Activated naive CD4-positive, alpha-beta T cell treated with anti-CD3 and anti-CD28 coated beads, Interleukin-2, amount 50 U/mL, for 72 hours (primary cell): ENCODE measurements around the gene ICE2. TPM values are rescaled to one million over a fixed set of nuclear protein-coding genes. Genes with fewer than 3 reads are reported as not detected.
"Not testable (repeated sequence)": the region's sequence is repeated elsewhere in the genome, so short reads cannot be mapped to it uniquely, and the experiment has no call there.

Experiments
- ATAC-seq, 2 donors: fragments of 150-1000 bp; cut with Tn5 transposase; 2 replicates each; pipeline ENCODE4 v1.10.0; 2021; ENCODE audit warnings: mild to moderate bottlenecking in 2 of 2, moderate library complexity in 2 of 2
- DNase-seq, 2 donors: peaks; one replicate each; pipeline ENCODE4 v3.0.0; 2021 to 2022; ENCODE audit warnings: low spot score in 2 of 2
- H3K27ac Mint-ChIP-seq, 2 donors: one replicate each; pipeline ENCODE4 v1.8.0; 2022; ENCODE audit warnings: mild to moderate bottlenecking in 2 of 2, mixed read lengths in 2 of 2
- H3K36me3 Mint-ChIP-seq, 2 donors: one replicate each; pipeline ENCODE4 v1.8.0; 2022; ENCODE audit warnings: mixed read lengths in 2 of 2
- H3K9me3 Mint-ChIP-seq, 2 donors: one replicate each; pipeline ENCODE4 v1.8.0; 2022; ENCODE audit warnings: mixed read lengths in 2 of 2
- total RNA-seq, 2 donors: library from RNA; stranded (reverse); gene quantifications; one replicate each; pipeline ENCODE4 v1.2.3, GENCODE V29; 2022

Gene ICE2
- total RNA-seq, 2 donors from 2014 or later = 52.5 to 76.1 TPM

DNA sequence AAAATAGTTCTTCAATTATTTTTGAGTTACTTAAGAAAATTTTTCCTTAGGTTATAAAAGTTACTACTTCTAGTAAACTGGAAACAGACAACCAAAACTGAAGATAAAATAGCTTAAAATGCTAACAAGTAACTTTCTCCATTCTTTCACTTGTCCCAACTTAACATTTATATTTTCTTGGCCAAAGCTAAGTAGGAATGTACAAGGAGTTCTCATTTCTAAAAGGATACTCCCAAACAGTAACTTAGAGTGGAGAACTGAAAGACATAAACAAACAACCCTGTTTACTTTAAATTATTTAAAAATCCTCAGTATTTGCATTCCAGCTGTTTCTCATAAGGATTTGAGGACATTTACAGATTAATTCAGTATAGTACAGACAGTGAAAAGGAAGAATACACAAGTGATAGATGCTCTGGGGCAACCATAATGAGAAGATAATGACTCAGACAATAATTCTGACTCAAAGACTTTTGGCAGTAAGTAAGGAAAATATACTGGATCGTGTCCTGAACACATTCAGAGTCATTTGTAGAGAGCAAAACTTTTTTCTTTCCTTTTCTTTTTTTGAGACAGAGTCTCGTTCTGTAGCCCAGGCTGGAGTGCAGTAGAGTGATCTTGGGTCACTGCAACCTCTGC lies 52.0 kb downstream of the ICE2 start:
- Mint-ChIP-seq H3K27ac (no peak overlapping the region), H3K9me3 (no peaks in the 10 kb centered on the region), H3K36me3 (peaks cover 0 to 5% of the 10 kb centered on the region in 2 donors)
- ATAC-seq (peak in 1 of 2 donors; percentile 73), DNase-seq (no peak)

DNA sequence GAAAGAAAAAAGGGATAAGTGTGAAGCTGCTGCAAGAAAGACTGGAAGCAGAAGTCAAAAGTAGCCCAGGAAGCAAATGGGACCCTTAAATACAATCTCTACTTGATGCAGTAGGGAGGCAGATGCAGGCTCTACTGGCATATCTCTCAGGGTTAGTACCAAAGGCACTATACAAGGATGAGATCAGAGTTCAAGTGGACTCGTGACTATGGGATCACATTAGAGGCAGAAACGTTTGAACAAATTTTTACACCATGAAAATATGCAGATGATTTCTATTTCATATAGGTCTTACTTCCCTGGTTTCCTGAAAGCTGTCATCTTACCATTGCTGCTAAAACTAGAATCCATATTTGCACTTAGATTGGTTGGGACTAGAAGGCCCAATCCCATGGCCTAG lies 53.5 kb downstream of the ICE2 start:
- Mint-ChIP-seq H3K27ac (no peak overlapping the region), H3K9me3 (no peaks in the 10 kb centered on the region), H3K36me3 (no peaks in the 10 kb centered on the region)
- no peak for ATAC-seq
- DNase-seq = no peak

DNA sequence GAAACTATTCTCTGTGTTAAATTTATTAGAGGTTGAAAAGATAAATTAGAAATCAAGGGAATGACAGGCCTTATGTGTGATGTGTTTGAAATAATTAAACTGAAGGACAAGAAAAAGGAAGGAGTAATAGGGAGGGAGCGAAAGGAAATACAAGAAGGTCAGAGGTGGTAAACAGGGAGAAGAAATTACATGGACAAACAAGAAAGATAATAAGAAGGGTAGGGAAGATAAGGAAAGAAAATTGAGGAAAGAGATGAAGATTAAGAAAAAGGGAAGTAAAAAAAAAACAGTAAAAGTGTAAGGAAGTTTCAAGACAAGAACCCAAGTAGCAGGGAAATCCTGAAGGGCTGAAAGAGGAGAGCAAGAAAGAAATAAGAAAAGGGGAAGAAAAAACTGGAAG lies 54.9 kb downstream of the ICE2 start:
- DNase-seq (no peak), ATAC-seq (no peak)
- H3K27ac Mint-ChIP-seq = peak overlapping the region in 1 of 2 donors; percentile 17
- H3K36me3 Mint-ChIP-seq = no peaks in the 10 kb centered on the region
- H3K9me3 Mint-ChIP-seq = no peaks in the 10 kb centered on the region

DNA sequence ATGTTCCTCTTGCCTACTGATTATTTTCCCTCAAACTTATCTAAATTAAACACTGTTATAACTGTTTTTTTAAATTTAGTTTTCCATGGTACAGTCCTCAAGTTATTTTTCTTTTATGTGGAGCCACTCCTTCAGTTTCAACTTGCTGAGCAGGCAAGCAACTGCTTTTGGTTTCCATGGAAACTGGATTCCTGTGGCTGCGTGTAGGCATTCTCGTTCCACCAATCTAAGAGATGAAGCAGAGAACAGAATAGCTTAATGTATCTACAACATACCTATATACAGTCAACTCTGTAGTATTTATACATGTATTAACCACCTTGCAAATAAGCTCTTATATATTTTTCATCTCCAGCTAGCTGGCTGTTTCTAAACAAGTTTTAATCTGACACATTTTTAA lies 55.4 kb downstream of the ICE2 start:
- Mint-ChIP-seq H3K36me3 (no peaks in the 10 kb centered on the region), H3K9me3 (no peaks in the 10 kb centered on the region), H3K27ac (no peak overlapping the region)
- no peak for DNase-seq
- ATAC-seq = peak in 1 of 2 donors; percentile 72

DNA sequence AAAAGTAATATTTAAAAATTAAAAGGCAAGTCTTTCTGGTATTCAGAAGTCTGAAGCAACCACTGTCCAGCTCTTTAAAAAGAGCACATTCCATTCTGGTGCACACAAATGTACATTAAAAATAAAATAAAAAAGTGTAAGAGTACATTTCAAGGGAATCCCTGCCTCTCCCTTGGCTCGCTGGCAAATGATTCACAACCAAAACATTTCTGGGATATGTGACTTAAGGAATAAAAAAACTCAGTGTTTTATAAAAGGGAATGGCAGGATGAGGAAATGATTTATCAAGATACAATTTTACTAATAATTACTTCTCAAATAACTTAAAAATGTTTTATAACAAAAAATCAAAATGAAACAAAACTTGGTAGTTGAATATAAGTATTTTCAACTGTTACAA lies 57.4 kb downstream of the ICE2 start:
- DNase-seq (no peak), ATAC-seq (no peak)
- H3K9me3 Mint-ChIP-seq = no peaks in the 10 kb centered on the region
- H3K36me3 Mint-ChIP-seq = no peaks in the 10 kb centered on the region
- H3K27ac Mint-ChIP-seq = no peak overlapping the region

DNA sequence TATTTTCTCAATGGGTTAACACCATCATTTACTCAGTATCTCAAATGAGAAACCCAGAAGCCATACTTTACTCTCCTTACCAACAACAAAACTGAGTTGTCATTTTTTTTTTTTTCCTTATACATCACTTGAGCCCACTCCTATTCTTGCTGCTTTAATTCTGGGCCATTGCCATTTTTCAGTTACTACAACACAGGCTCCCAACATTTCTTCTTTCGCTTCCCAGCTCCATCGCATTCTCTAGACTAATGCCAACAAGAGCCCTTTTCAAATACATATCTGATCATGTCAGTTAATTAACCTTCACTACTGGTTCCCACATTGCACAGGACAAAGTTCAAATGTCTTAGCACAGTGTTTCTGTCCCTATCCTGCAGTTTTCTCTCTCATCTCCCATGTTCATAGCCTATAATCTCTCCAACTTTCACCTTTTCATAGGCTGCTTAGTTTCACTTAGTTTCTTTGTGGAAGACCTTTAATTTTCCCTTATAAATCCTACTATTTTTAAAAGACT lies 58.7 kb downstream of the ICE2 start:
- no peak for ATAC-seq
- no peak overlapping the region for H3K27ac Mint-ChIP-seq
- H3K36me3 Mint-ChIP-seq = no peaks in the 10 kb centered on the region
- no peaks in the 10 kb centered on the region for H3K9me3 Mint-ChIP-seq
- no peak for DNase-seq

DNA sequence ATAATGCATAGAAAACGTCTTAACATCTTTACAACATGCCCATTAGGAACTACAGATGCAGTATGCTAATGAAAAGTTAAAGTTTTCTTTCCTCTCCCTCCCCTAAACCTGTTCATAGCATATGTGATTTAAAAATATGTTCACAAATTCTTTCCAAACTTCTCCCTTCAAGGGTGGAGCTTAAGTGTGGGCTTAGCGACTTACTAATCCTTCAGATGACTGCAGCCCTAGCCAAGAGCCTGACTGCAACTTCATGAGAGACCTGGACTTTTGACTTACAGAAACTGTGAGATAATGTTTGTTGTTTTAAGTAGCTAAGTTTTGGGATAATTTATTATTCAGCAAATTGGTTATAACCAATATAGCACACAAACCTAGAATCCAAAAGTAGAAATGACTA lies 59.2 kb downstream of the ICE2 start:
- ATAC-seq = no peak
- DNase-seq = no peak
- Mint-ChIP-seq H3K27ac (no peak overlapping the region), H3K9me3 (no peaks in the 10 kb centered on the region), H3K36me3 (no peaks in the 10 kb centered on the region)

DNA sequence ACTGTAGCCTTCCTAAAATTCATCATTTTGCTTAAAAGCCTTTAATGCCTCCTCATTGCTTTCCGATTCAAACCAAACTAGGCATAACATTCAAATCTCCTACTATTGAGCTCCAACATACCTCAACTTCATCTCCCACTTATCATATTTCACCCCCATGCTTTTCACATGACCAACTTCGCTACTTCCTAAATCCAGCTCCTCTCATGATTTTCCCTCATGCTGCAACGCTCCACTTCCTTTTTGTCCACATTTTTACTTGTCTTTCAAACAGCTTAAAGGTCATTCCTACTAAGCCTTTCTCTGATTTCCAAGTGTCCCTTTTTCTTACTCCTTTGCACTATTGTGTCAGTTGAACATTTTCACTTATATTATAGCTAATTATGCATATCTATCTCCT lies 60.8 kb downstream of the ICE2 start:
- H3K36me3 Mint-ChIP-seq = no peaks in the 10 kb centered on the region
- H3K27ac Mint-ChIP-seq = no peak overlapping the region
- DNase-seq (no peak), ATAC-seq (no peak)
- H3K9me3 Mint-ChIP-seq = no peaks in the 10 kb centered on the region

DNA sequence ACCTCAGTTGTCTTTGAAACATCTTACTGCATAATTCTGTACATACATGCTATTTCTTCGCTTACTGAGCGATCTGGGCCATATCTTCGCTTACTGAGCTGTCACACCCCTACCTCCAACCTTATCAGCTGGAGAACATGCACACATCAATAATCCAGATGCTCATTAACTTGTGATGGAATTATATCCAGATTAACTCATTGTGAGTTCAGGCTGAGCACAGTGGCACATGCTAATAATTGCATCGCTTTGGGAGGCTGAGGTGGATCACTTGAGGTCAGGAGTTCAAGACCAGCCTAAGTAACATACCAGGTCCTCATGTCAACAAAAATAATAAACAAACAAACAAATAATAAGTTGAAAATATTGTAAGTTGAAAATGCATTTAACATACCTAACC lies 61.8 kb downstream of the ICE2 start:
- ATAC-seq = no peak
- Mint-ChIP-seq H3K27ac (no peak overlapping the region), H3K9me3 (no peaks in the 10 kb centered on the region), H3K36me3 (no peaks in the 10 kb centered on the region)
- no peak for DNase-seq

DNA sequence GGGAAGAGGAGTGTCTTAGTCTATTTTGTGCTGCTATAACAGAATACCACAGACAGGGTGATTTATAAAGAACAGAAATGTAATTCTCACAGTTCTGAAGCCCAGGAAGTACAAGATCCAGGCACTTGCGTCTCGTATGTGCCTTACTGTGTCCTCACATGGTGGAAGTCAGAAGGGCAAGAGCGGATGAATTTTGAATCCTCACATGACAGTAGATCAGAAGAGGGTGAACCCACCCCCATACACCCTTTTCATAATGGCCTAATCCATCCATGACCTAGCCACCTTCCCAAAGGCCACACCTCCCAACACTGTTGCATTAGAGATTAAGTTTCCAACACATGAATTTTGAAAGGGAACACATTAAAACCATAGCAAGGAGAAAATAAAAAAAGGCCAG lies 62.5 kb downstream of the ICE2 start:
- DNase-seq (no peak), ATAC-seq (no peak)
- no peak overlapping the region for H3K27ac Mint-ChIP-seq
- no peaks in the 10 kb centered on the region for H3K36me3 Mint-ChIP-seq
- H3K9me3 Mint-ChIP-seq = no peaks in the 10 kb centered on the region

DNA sequence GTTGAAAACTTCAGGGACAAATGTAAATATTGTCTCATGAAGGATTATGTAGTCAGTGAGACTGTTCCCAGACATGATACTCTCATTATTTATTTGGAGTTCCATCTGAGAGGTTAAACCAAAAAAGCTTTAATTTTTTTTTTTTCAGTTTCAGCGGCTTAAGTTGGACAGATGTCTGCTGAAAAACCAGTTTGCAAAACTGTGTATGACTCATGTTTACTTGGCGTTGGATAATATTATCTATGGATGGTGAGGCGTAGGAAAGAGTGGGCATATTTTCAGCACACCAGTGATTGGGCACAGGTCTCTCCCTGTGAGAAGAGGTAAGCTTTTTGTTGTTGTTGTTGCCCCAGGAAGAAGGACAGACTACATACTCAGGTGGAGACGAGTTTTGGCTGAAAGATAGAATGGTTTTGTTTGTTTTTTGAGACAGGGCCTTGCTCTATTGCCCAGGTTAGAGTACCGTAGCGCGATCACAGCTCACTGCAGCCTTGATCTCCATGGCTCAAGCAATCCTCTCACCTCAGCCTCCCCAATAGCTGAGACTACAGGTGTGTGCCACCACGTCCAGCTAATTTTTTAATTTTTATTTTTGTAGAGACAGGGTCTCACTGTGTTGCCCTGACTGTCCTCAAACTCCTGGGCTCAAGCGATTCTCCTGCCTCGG lies 64.8 kb downstream of the ICE2 start:
- Mint-ChIP-seq H3K27ac (peak overlapping the region in 1 of 2 donors; percentile 57), H3K36me3 (no peaks in the 10 kb centered on the region)

DNA sequence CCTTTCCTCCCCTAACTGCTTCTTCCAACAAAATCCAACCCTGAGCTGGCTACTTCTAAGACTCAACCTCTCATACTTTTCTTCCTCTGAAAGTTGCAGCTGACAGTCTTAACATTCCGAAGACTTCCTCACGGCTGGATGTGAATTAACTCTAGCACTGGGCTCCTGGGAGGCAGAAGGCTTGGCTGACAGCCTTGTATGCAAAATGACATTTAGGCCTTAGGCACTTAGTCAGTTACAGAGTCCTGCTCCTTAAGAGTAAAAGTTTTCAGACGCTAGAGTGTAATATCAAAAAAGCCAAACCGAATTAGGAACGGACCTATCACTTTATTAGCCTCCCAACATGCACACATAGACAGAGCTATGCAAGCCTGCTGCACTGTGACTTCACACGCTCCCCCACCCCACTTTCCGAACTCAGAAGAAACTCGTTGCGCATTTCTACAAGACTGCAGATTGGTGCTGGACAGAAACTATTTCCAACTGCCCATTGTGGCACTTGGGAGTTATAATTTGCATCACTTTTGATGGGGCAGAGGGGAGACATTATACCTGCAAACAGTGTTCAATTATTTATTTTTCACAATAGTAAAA lies 65.6 kb downstream of the ICE2 start:
- DNase-seq (no peak), ATAC-seq (no peak)
- Mint-ChIP-seq H3K36me3 (no peaks in the 10 kb centered on the region), H3K9me3 (no peaks in the 10 kb centered on the region), H3K27ac (no peak overlapping the region)

More for the DNA sequence above, 64.8 kb downstream of the ICE2 start:
- DNase-seq = no peak
- no peaks in the 10 kb centered on the region for H3K9me3 Mint-ChIP-seq
- ATAC-seq = no peak

DNA sequence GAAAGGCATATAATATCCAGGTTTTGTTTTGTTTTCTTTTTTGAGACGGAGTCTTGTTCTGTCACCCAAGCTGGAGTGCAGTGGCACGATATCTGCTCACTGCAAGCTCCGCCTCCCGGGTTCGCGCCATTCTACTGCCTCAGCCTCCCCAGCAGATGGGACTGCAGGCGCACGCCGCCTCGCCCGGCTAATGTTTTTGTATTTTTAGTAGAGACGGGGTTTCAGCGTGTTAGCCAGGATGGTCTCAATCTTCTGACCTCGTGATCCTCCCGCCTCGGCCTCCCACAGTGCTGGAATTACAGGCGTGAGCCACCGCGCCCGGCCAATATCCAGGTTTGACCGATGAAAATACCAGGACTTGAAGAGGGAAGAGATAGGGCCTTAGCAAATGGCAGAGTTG lies 66.1 kb downstream of the ICE2 start:
- ATAC-seq, DNase-seq, H3K36me3 Mint-ChIP-seq, H3K27ac Mint-ChIP-seq, H3K9me3 Mint-ChIP-seq: not testable (repeated sequence)

DNA sequence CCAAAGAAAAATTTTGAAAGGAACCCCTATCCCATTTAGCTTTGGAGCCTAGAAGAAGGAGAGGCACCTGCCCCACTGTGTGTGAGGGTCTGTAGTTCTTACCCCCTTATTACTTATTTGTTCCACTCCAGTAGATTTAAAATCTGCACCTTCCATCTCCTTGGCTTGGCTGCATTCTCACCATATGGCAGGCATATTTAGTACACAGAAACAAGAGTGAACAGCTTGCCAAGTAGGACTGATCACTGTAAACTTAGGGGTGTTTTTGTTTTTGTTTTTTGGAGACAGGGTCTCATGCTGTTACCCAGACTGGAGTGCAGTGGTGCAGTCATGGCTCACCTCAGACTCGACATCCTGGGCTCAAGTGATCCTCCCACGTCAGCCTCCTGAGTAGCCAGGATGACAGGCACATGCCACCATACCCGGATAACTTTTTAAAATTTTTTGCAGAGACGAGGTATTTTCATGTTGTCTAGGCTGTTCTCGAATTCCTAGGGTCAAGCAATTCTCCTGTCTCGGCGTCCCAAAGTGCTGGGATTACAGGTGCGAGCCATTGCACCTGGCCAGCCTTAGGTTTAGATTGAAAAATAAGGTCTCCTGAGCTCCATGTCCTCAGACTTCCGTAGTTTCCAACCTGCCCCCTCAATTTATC lies 67.0 kb downstream of the ICE2 start:
- DNase-seq (no peak), ATAC-seq (no peak)
- H3K36me3 Mint-ChIP-seq = no peaks in the 10 kb centered on the region
- H3K27ac Mint-ChIP-seq = no peak overlapping the region
- H3K9me3 Mint-ChIP-seq = no peaks in the 10 kb centered on the region

DNA sequence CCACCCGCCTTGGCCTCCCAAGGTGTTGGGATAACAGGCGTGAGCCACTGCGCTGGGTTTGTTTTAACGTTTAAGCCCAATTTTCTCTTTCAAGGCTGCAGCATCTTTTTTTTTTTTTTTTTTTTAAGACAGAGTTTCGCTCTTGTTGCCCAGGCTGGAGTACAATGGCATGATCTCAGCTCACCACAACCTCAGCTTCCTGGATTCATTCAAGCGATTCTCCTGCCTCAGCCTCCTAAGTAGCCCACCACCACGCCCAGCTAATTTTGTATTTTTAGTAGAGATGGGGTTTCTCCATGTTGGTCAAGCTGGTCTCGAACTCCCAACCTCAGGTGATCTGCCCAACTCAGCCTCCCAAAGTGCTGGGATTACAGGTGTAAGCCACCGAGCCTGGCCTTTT lies 68.6 kb downstream of the ICE2 start:
- not testable (repeated sequence) for ATAC-seq, H3K27ac Mint-ChIP-seq, H3K36me3 Mint-ChIP-seq, DNase-seq, H3K9me3 Mint-ChIP-seq

DNA sequence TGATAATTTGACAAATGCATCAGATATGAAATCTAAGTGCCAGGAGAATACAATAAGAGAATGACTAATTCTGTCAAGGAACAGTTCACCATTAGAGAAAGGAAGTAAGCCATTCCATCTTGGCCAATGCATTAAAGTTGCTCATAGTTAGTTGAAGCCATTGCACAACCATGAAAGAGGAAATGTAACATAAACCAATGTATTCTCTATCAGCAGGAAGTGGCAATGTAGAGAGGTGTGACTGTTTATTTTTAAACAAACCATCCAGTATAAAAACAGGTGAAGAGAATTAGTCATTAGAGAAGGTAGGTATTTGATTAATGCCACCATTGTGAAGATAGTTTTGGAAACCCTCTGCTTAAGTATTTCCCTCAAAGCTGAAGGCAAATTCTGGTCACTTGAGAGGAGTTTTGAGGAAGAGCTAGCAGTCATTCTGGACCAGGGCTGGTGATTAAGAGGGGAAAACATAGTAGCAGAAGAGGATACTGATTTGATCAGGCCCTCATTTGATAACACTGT lies 70.4 kb downstream of the ICE2 start:
- DNase-seq = no peak
- peak overlapping the region in 1 of 2 donors; percentile 9 for H3K27ac Mint-ChIP-seq
- ATAC-seq = peak; percentile 52 to 80
- H3K36me3 Mint-ChIP-seq = no peaks in the 10 kb centered on the region
- no peaks in the 10 kb centered on the region for H3K9me3 Mint-ChIP-seq

DNA sequence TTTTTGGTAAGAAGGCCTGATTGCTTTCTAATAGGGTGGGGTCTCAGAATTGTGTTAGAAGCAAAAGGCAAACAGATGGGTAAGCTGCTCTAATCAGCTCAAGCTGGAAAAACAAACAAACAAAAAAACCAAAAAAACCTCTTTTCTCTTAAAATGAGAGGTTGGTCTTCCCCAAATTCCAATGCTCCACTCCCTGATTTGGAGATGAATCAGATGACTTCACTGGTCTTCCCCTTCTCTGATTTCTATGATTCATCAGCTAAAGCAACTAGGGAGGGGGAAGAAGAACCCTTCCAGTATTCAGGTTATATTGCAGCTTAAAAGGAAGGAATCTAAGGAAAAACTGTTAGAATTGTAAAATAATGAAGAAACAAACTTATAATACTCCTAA lies 71.5 kb downstream of the ICE2 start:
- Mint-ChIP-seq H3K27ac (no peak overlapping the region), H3K9me3 (no peaks in the 10 kb centered on the region), H3K36me3 (no peaks in the 10 kb centered on the region)
- DNase-seq = no peak
- no peak for ATAC-seq
